Right cardiac atrium (tissue), 5 donors: ENCODE measurements around the gene ST7. TPM values are rescaled to one million over a fixed set of nuclear protein-coding genes. Genes with fewer than 3 reads are reported as not detected.
A peak's percentile ranks its signal among the peaks of the same experiment; 100 is the strongest.

Experiments used
- ATAC-seq, 2 donors: fragments of 200-7000 bp; cut with Tn5 transposase; one replicate each; pipeline versions ENCODE4 v1.8.0 to v1.9.1; 2020; ENCODE audit warnings: moderate library complexity in 2 of 2, mild to moderate bottlenecking in 1 of 2
- DNase-seq, 3 donors: peaks; one replicate each; pipeline ENCODE4 v3.0.0-alpha.2; 2020
- H3K27ac ChIP-seq: one replicate; pipeline ENCODE4 v1.5.1; 2013; ENCODE audit warnings: mild to moderate bottlenecking, low read length, control low read depth, moderate library complexity
- H3K27me3 ChIP-seq: one replicate; pipeline ENCODE4 v1.6.1; 2013; ENCODE audit not compliant: control insufficient read depth, insufficient read depth
- H3K4me1 ChIP-seq: one replicate; pipeline ENCODE4 v1.6.1; 2013; ENCODE audit warnings: low read length; ENCODE audit not compliant: control insufficient read depth, insufficient read depth
- H3K4me3 ChIP-seq: one replicate; pipeline ENCODE4 v1.5.1; 2013; ENCODE audit warnings: low read length, control low read depth
- H3K9me3 ChIP-seq: one replicate; pipeline ENCODE4 v1.6.1; 2013; ENCODE audit warnings: low read length; ENCODE audit not compliant: control insufficient read depth
- WGBS: extraction: QIAGEN DNeasy Blood & Tissue Kit; methylation state at CpG from one replicate; pipeline ENCODE4 v1.1.7; 2013; 5-methylcytosine and 5-hydroxymethylcytosine counted together
- intact Hi-C, 4 donors: fragments of 100-400 bp; cut with DNase I; formaldehyde crosslinking; loops; one replicate each; pipeline versions ENCODE4 v1.11.0 to v1.14.0; 2022 to 2023
- polyA plus RNA-seq: library from polyadenylated mRNA; stranded (reverse); fragments of 200-250 nt; gene quantifications from one replicate; pipeline ENCODE4 v1.2.3, GENCODE V29; 2013
- total RNA-seq, 4 donors: library from RNA; stranded (reverse); fragmentation: NEBNext Ultra II Directional; extraction: Animal tissue kit (Norgen Biotek cat#: 25700); gene quantifications; one replicate each; pipeline ENCODE4 v1.2.1, GENCODE V29; 2021
- donor health status: healthy with polysubstance abuse.
- donor health status: DM: no; HTN: yes; CAD: no.
- donor health status: DM: no; HTN: no; CAD: no.
- donor health status: DM: no; HTN: yes; CAD: no; lungs with severe emphysema.
- donor health status: DM: yes; HTN: yes; CAD: no.

Gene ST7
- total and polyA plus RNA-seq, 5 donors, result 25.0 to 36.8 (median 35.8) TPM

- ATAC-seq (no peak), DNase-seq (peak in 1 of 3 donors; percentile 14)
- H3K27ac ChIP-seq, result no peak overlapping the region
- no peaks in the 10 kb centered on the region for H3K27me3 ChIP-seq
- peaks cover 3% of the 10 kb centered on the region for H3K4me1 ChIP-seq
- H3K9me3 ChIP-seq, result no peaks in the 10 kb centered on the region
- WGBS, result 62% methylated on average over 5 of the region's 5 CpGs
- intact Hi-C loops, result no loop called here
- H3K4me3 ChIP-seq, result no peak overlapping the region
Observed at GRCh38 chr7:117068511-117069145, 115.3 kb downstream of the ST7 start.

GRCh38 chr7:117069379-117069778 is 116.1 kb downstream of the ST7 start:
- H3K4me1 ChIP-seq, result peaks cover 3% of the 10 kb centered on the region
- intact Hi-C loops, result no loop called here
- ATAC-seq (no peak), DNase-seq (no peak)
- no peaks in the 10 kb centered on the region for H3K27me3 ChIP-seq
- no peaks in the 10 kb centered on the region for H3K9me3 ChIP-seq
- WGBS, result 76% methylated on average over 1 of the region's 1 CpG
- H3K4me3 ChIP-seq, result no peak overlapping the region
- H3K27ac ChIP-seq, result no peak overlapping the region

GRCh38 chr7:117071551-117071950 is 118.2 kb downstream of the ST7 start:
- Histone ChIP-seq H3K27ac (no peak overlapping the region), H3K9me3 (no peaks in the 10 kb centered on the region), H3K4me3 (no peak overlapping the region), H3K27me3 (no peaks in the 10 kb centered on the region), H3K4me1 (peaks cover 7% of the 10 kb centered on the region)
- no peak for ATAC-seq
- no peak for DNase-seq
- intact Hi-C loops, result no loop called here
- WGBS, result 79% methylated on average over 3 of the region's 3 CpGs

- peak; percentile 80 to 88 for ATAC-seq
Observed at GRCh38 chr7:117072620-117073118, 119.4 kb downstream of the ST7 start.

GRCh38 chr7:117074378-117074777 is 121.1 kb downstream of the ST7 start:
- Histone ChIP-seq H3K27ac (no peak overlapping the region), H3K27me3 (no peaks in the 10 kb centered on the region), H3K4me3 (no peak overlapping the region), H3K4me1 (peaks cover 11% of the 10 kb centered on the region), H3K9me3 (no peaks in the 10 kb centered on the region)
- 92% methylated on average over 4 of the region's 4 CpGs for WGBS
- DNase-seq (no peak), ATAC-seq (no peak)
- intact Hi-C loops, result no loop called here

More at GRCh38 chr7:117072620-117073118, 119.4 kb downstream of the ST7 start:
- DNase-seq, result peak; percentile 67 to 80 (median 79)
- no peaks in the 10 kb centered on the region for H3K27me3 ChIP-seq
- H3K9me3 ChIP-seq, result no peaks in the 10 kb centered on the region
- intact Hi-C loops, result no loop called here
- WGBS, result 25% methylated on average over 7 of the region's 7 CpGs
- peak overlapping the region; percentile 78 for H3K27ac ChIP-seq
- peak overlapping the region; percentile 16 for H3K4me3 ChIP-seq
- peaks cover 11% of the 10 kb centered on the region for H3K4me1 ChIP-seq

- H3K27me3 ChIP-seq, result no peaks in the 10 kb centered on the region
- H3K9me3 ChIP-seq, result no peaks in the 10 kb centered on the region
- H3K4me3 ChIP-seq, result no peak overlapping the region
- no peak overlapping the region for H3K27ac ChIP-seq
- DNase-seq (no peak), ATAC-seq (no peak)
- intact Hi-C loops, result no loop called here
- WGBS, result 99% methylated on average over 2 of the region's 2 CpGs
- H3K4me1 ChIP-seq, result peaks cover 11% of the 10 kb centered on the region
Observed at GRCh38 chr7:117075934-117076333, 122.6 kb downstream of the ST7 start.

GRCh38 chr7:117076426-117076943 is 123.2 kb downstream of the ST7 start:
- DNase-seq, result peak; percentile 35 to 65 (median 63)
- Histone ChIP-seq H3K27me3 (no peaks in the 10 kb centered on the region), H3K27ac (peak overlapping the region; percentile 42), H3K9me3 (no peaks in the 10 kb centered on the region), H3K4me1 (peaks cover 11% of the 10 kb centered on the region), H3K4me3 (no peak overlapping the region)
- peak; percentile 69 to 72 for ATAC-seq
- intact Hi-C loops, result no loop called here
- WGBS, result 70% methylated on average over 7 of the region's 7 CpGs

- intact Hi-C loops, result no loop called here
- Histone ChIP-seq H3K4me1 (peaks cover 13% of the 10 kb centered on the region), H3K4me3 (no peak overlapping the region), H3K9me3 (no peaks in the 10 kb centered on the region), H3K27me3 (no peaks in the 10 kb centered on the region), H3K27ac (no peak overlapping the region)
- ATAC-seq (no peak), DNase-seq (no peak)
Observed at GRCh38 chr7:117077658-117078057, 124.4 kb downstream of the ST7 start.

GRCh38 chr7:117082647-117083046 is 129.3 kb downstream of the ST7 start:
- no peak overlapping the region for H3K27ac ChIP-seq
- intact Hi-C loops, result no loop called here
- H3K4me1 ChIP-seq, result peaks cover 6% of the 10 kb centered on the region
- ATAC-seq, result no peak
- no peaks in the 10 kb centered on the region for H3K9me3 ChIP-seq
- DNase-seq, result no peak
- H3K27me3 ChIP-seq, result no peaks in the 10 kb centered on the region
- 77% methylated on average over 2 of the region's 2 CpGs for WGBS
- H3K4me3 ChIP-seq, result no peak overlapping the region

- H3K4me1 ChIP-seq, result peaks cover 6% of the 10 kb centered on the region
- 64% methylated on average over 2 of the region's 2 CpGs for WGBS
- H3K27ac ChIP-seq, result no peak overlapping the region
Observed at GRCh38 chr7:117083648-117084047, 130.3 kb downstream of the ST7 start.

GRCh38 chr7:117084286-117084685 is 131.0 kb downstream of the ST7 start:
- 71% methylated on average over 1 of the region's 1 CpG for WGBS
- H3K27me3 ChIP-seq, result no peaks in the 10 kb centered on the region
- no peak overlapping the region for H3K4me3 ChIP-seq
- no peak overlapping the region for H3K27ac ChIP-seq
- intact Hi-C loops, result no loop called here
- ATAC-seq (no peak), DNase-seq (no peak)
- H3K4me1 ChIP-seq, result peaks cover 6% of the 10 kb centered on the region
- H3K9me3 ChIP-seq, result no peaks in the 10 kb centered on the region

More at GRCh38 chr7:117083648-117084047, 130.3 kb downstream of the ST7 start:
- Histone ChIP-seq H3K27me3 (no peaks in the 10 kb centered on the region), H3K9me3 (no peaks in the 10 kb centered on the region), H3K4me3 (no peak overlapping the region)
- no peak for ATAC-seq
- DNase-seq, result no peak
- intact Hi-C loops, result no loop called here
